ENCODE data around the gene ENTPD8. TPM values are rescaled to one million over a fixed set of nuclear protein-coding genes. Genes with fewer than 3 reads are reported as not detected.

The ENTPD8 gene
- total RNA-seq, 1 donor = not detected

GRCh38 chr9:137429974-137430722 is 11.0 kb downstream of the ENTPD8 start:
- Histone ChIP-seq H4K20me1 (ENCODE audit: insufficient read depth, low read length) (no peaks in the 10 kb centered on the region), H3K36me3 (ENCODE audit: insufficient read depth, low read length) (no peaks in the 10 kb centered on the region), H3K27ac (ENCODE audit: low read depth, low read length) (no peak overlapping the region), H2AFZ (ENCODE audit: low read length) (no peak overlapping the region), H3K4me3 (ENCODE audit: insufficient read depth, low read length) (no peak overlapping the region), H3K27me3 (ENCODE audit: insufficient read depth, low read length) (no peaks in the 10 kb centered on the region), H3K4me2 (ENCODE audit: insufficient read depth, low read length) (no peak overlapping the region), H3K9me3 (ENCODE audit: low read depth, low read length) (no peaks in the 10 kb centered on the region), H3K4me1 (ENCODE audit: insufficient read depth, low read length) (no peaks in the 10 kb centered on the region), H3K79me2 (ENCODE audit: insufficient read depth, low read length) (no peaks in the 10 kb centered on the region)
- TF ChIP-seq, protein P1, sequence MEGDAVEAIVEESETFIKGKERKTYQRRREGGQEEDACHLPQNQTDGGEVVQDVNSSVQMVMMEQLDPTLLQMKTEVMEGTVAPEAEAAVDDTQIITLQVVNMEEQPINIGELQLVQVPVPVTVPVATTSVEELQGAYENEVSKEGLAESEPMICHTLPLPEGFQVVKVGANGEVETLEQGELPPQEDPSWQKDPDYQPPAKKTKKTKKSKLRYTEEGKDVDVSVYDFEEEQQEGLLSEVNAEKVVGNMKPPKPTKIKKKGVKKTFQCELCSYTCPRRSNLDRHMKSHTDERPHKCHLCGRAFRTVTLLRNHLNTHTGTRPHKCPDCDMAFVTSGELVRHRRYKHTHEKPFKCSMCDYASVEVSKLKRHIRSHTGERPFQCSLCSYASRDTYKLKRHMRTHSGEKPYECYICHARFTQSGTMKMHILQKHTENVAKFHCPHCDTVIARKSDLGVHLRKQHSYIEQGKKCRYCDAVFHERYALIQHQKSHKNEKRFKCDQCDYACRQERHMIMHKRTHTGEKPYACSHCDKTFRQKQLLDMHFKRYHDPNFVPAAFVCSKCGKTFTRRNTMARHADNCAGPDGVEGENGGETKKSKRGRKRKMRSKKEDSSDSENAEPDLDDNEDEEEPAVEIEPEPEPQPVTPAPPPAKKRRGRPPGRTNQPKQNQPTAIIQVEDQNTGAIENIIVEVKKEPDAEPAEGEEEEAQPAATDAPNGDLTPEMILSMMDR (IDR thresholded peaks at IDR 0.05; ENCODE audit: extremely low read depth, low read depth, low read length) = no peak
- DNase-seq (ENCODE audit: insufficient read length, low spot score, missing footprints) = peak; percentile 74

DNA sequence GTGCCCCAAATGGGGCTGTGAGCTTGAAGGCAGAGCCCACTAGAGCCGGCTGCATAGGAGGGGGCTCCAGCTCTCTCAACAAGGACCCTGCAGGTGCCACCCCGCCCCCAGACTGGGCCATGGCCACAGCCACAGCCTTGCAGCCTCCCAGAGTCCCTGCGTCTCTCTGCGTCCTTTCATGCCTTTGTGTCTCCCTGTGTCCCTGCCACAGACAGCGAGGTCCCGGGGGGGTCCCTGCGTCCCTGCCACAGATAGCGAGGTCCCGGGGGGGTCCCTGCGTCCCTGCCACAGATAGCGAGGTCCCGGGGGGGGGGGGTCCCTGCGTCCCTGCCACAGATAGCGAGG is 11.6 kb downstream of the ENTPD8 start:
- Histone ChIP-seq H3K4me1 (ENCODE audit: insufficient read depth, low read length) (peaks cover 4% of the 10 kb centered on the region), H3K9me3 (ENCODE audit: low read depth, low read length) (no peaks in the 10 kb centered on the region), H3K4me3 (ENCODE audit: insufficient read depth, low read length) (no peak overlapping the region), H4K20me1 (ENCODE audit: insufficient read depth, low read length) (no peaks in the 10 kb centered on the region), H3K36me3 (ENCODE audit: insufficient read depth, low read length) (no peaks in the 10 kb centered on the region), H3K79me2 (ENCODE audit: insufficient read depth, low read length) (no peaks in the 10 kb centered on the region), H2AFZ (ENCODE audit: low read length) (no peak overlapping the region), H3K4me2 (ENCODE audit: insufficient read depth, low read length) (no peak overlapping the region), H3K27me3 (ENCODE audit: insufficient read depth, low read length) (no peaks in the 10 kb centered on the region), H3K27ac (ENCODE audit: low read depth, low read length) (no peak overlapping the region)
- no peak for DNase-seq (ENCODE audit: insufficient read length, low spot score, missing footprints)
- TF ChIP-seq, protein P1 (IDR thresholded peaks at IDR 0.05; ENCODE audit: extremely low read depth, low read depth, low read length) = no peak

- Histone ChIP-seq H2AFZ (ENCODE audit: low read length) (no peak overlapping the region), H3K4me3 (ENCODE audit: insufficient read depth, low read length) (no peak overlapping the region), H3K27ac (ENCODE audit: low read depth, low read length) (no peak overlapping the region), H3K36me3 (ENCODE audit: insufficient read depth, low read length) (no peaks in the 10 kb centered on the region), H3K4me1 (ENCODE audit: insufficient read depth, low read length) (peaks cover 4% of the 10 kb centered on the region), H3K9me3 (ENCODE audit: low read depth, low read length) (no peaks in the 10 kb centered on the region), H4K20me1 (ENCODE audit: insufficient read depth, low read length) (no peaks in the 10 kb centered on the region), H3K4me2 (ENCODE audit: insufficient read depth, low read length) (no peak overlapping the region), H3K79me2 (ENCODE audit: insufficient read depth, low read length) (no peaks in the 10 kb centered on the region), H3K27me3 (ENCODE audit: insufficient read depth, low read length) (no peaks in the 10 kb centered on the region)
- TF ChIP-seq, protein P1 (IDR thresholded peaks at IDR 0.05; ENCODE audit: extremely low read depth, low read depth, low read length) = no peak
- DNase-seq (ENCODE audit: insufficient read length, low spot score, missing footprints) = no peak
Measured at GRCh38 chr9:137428841-137429545, 12.2 kb downstream of the ENTPD8 start.

DNA sequence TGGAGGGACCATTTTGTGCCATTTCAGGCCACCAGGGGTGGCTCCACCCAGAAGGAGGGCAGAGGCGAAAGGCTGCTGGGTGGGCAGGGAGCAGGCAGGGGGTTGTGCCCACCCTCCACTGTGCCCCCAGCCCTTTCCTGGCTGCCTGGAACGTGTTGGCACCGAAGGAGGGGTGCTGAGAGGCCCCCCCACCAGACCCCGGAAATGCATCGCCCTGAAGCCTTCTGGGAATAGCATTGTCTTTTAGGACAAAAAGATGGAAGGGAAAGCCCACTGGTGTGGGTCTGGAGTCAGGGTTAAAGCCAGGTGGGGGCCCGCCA is 12.9 kb downstream of the ENTPD8 start:
- Histone ChIP-seq H3K9me3 (ENCODE audit: low read depth, low read length) (no peaks in the 10 kb centered on the region), H3K27me3 (ENCODE audit: insufficient read depth, low read length) (no peaks in the 10 kb centered on the region), H3K4me3 (ENCODE audit: insufficient read depth, low read length) (no peak overlapping the region), H3K79me2 (ENCODE audit: insufficient read depth, low read length) (no peaks in the 10 kb centered on the region), H4K20me1 (ENCODE audit: insufficient read depth, low read length) (no peaks in the 10 kb centered on the region), H3K36me3 (ENCODE audit: insufficient read depth, low read length) (no peaks in the 10 kb centered on the region), H3K4me2 (ENCODE audit: insufficient read depth, low read length) (no peak overlapping the region), H3K4me1 (ENCODE audit: insufficient read depth, low read length) (peaks cover 4% of the 10 kb centered on the region), H3K27ac (ENCODE audit: low read depth, low read length) (no peak overlapping the region), H2AFZ (ENCODE audit: low read length) (no peak overlapping the region)
- no peak for DNase-seq (ENCODE audit: insufficient read length, low spot score, missing footprints)
- TF ChIP-seq, protein P1 (IDR thresholded peaks at IDR 0.05; ENCODE audit: extremely low read depth, low read depth, low read length) = no peak

Data from osteoblast (primary cell).